ENCODE results near the gene PLEKHA6.

The PLEKHA6 gene

DNA sequence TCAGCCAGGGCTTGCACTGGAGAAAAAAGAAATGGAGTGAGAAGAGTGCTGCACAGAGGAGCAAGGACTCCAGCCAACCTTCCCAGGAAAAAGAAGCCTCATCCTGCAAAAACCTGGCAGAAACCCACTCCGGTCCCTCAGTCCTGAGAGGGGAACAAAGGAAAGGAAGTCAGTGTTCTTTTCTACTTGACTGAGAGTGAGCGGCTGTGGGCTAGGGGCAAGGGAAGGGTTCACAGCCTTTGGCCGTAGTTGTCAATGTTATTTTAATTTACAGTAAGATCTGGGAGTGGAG, 137.0 kb downstream of the PLEKHA6 start:
- H3K4ac ChIP-seq (ENCODE audit: low read depth in 1 of 2, low read length in 2 of 2) = no peak overlapping the region
- WGBS = 86% methylated on average over 3 of the region's 3 CpGs

GRCh38 chr1:204222006-204222763, 137.5 kb downstream of the PLEKHA6 start:
- Histone ChIP-seq H3K36me3 (ENCODE audit: control insufficient read depth in 1 of 2, insufficient read depth in 2 of 2, low read depth in 1 of 2, low read length in 2 of 2) (no peaks in the 10 kb centered on the region), H3K14ac (ENCODE audit: low read length in 2 of 2) (peak overlapping the region in 1 of 2 experiments; percentile 66), H2BK15ac (ENCODE audit: low read depth, poor library complexity, severe bottlenecking) (peak overlapping the region; percentile 9), H3K4me3 (ENCODE audit: insufficient read depth in 1 of 2, low read depth in 1 of 2, low read length in 2 of 2) (peak overlapping the region in 1 of 2 experiments; percentile 20), H3K27me3 (ENCODE audit: control insufficient read depth in 1 of 2, insufficient read depth in 1 of 2, low read length in 2 of 2) (peaks cover 41 to 48% of the 10 kb centered on the region in 2 experiments), H3K27ac (ENCODE audit: low read length, poor library complexity, severe bottlenecking) (no peak overlapping the region), H2BK12ac (ENCODE audit: low read length in 2 of 2) (no peak overlapping the region), H3K18ac (ENCODE audit: low read depth in 1 of 2, low read length in 2 of 2) (no peak overlapping the region), H4K91ac (ENCODE audit: low read length) (no peak overlapping the region), H3K4me2 (ENCODE audit: low read length, poor library complexity, severe bottlenecking) (no peak overlapping the region), H4K8ac (ENCODE audit: low read length) (no peak overlapping the region), H2AFZ (ENCODE audit: low read depth, low read length) (no peak overlapping the region), H3K4me1 (ENCODE audit: control insufficient read depth, insufficient read depth, low read depth, low read length) (peaks cover 7% of the 10 kb centered on the region), H3K4ac (ENCODE audit: low read depth in 1 of 2, low read length in 2 of 2) (no peak overlapping the region), H3K9me3 (ENCODE audit: control insufficient read depth, low read length) (no peaks in the 10 kb centered on the region), H2BK5ac (ENCODE audit: low read depth, low read length, poor library complexity, severe bottlenecking) (no peak overlapping the region), H3K79me1 (replicated peaks; ENCODE audit: low read length, poor library complexity, severe bottlenecking) (no peaks in the 10 kb centered on the region), H3K23ac (ENCODE audit: low read length in 2 of 2) (no peak overlapping the region), H3K9ac (ENCODE audit: low read length) (no peak overlapping the region), H2AK5ac (ENCODE audit: low read length, severe bottlenecking) (no peak overlapping the region), H2BK120ac (ENCODE audit: low read depth, low read length) (no peak overlapping the region)
- 77% methylated on average over 7 of the region's 8 CpGs for WGBS
- DNase-seq = no peak

More for the DNA sequence above, 137.0 kb downstream of the PLEKHA6 start:
- H2AFZ ChIP-seq (ENCODE audit: low read depth, low read length) = no peak overlapping the region
- H4K8ac ChIP-seq (ENCODE audit: low read length) = no peak overlapping the region
- H2BK12ac ChIP-seq (ENCODE audit: low read length in 2 of 2) = no peak overlapping the region
- no peaks in the 10 kb centered on the region for H3K36me3 ChIP-seq (ENCODE audit: control insufficient read depth in 1 of 2, insufficient read depth in 2 of 2, low read depth in 1 of 2, low read length in 2 of 2)
- H3K27me3 ChIP-seq (ENCODE audit: control insufficient read depth in 1 of 2, insufficient read depth in 1 of 2, low read length in 2 of 2) = peaks cover 38 to 43% of the 10 kb centered on the region in 2 experiments
- H3K9ac ChIP-seq (ENCODE audit: low read length) = no peak overlapping the region
- peaks cover 7% of the 10 kb centered on the region for H3K4me1 ChIP-seq (ENCODE audit: control insufficient read depth, insufficient read depth, low read depth, low read length)
- H3K23ac ChIP-seq (ENCODE audit: low read length in 2 of 2) = no peak overlapping the region
- no peak overlapping the region for H2AK5ac ChIP-seq (ENCODE audit: low read length, severe bottlenecking)
- H4K91ac ChIP-seq (ENCODE audit: low read length) = no peak overlapping the region
- no peak for DNase-seq
- no peak overlapping the region for H3K4me2 ChIP-seq (ENCODE audit: low read length, poor library complexity, severe bottlenecking)
- H3K4me3 ChIP-seq (ENCODE audit: insufficient read depth in 1 of 2, low read depth in 1 of 2, low read length in 2 of 2) = no peak overlapping the region
- H2BK120ac ChIP-seq (ENCODE audit: low read depth, low read length) = no peak overlapping the region
- H2BK5ac ChIP-seq (ENCODE audit: low read depth, low read length, poor library complexity, severe bottlenecking) = no peak overlapping the region
- no peak overlapping the region for H3K27ac ChIP-seq (ENCODE audit: low read length, poor library complexity, severe bottlenecking)
- no peaks in the 10 kb centered on the region for H3K9me3 ChIP-seq (ENCODE audit: control insufficient read depth, low read length)
- H3K18ac ChIP-seq (ENCODE audit: low read depth in 1 of 2, low read length in 2 of 2) = no peak overlapping the region
- H3K79me1 ChIP-seq (replicated peaks; ENCODE audit: low read length, poor library complexity, severe bottlenecking) = no peaks in the 10 kb centered on the region
- H2BK15ac ChIP-seq (ENCODE audit: low read depth, poor library complexity, severe bottlenecking) = no peak overlapping the region
- no peak overlapping the region for H3K14ac ChIP-seq (ENCODE audit: low read length in 2 of 2)

- H3K18ac ChIP-seq (ENCODE audit: low read depth in 1 of 2, low read length in 2 of 2) = no peak overlapping the region
- H3K79me1 ChIP-seq (replicated peaks; ENCODE audit: low read length, poor library complexity, severe bottlenecking) = no peaks in the 10 kb centered on the region
- H2BK15ac ChIP-seq (ENCODE audit: low read depth, poor library complexity, severe bottlenecking) = no peak overlapping the region
- H2AK5ac ChIP-seq (ENCODE audit: low read length, severe bottlenecking) = no peak overlapping the region
- no peak overlapping the region for H2BK12ac ChIP-seq (ENCODE audit: low read length in 2 of 2)
- DNase-seq = no peak
- no peak overlapping the region for H3K23ac ChIP-seq (ENCODE audit: low read length in 2 of 2)
- no peaks in the 10 kb centered on the region for H3K9me3 ChIP-seq (ENCODE audit: control insufficient read depth, low read length)
- no peak overlapping the region for H2BK5ac ChIP-seq (ENCODE audit: low read depth, low read length, poor library complexity, severe bottlenecking)
- no peak overlapping the region for H4K8ac ChIP-seq (ENCODE audit: low read length)
- H3K27me3 ChIP-seq (ENCODE audit: control insufficient read depth in 1 of 2, insufficient read depth in 1 of 2, low read length in 2 of 2) = peaks cover 45 to 54% of the 10 kb centered on the region in 2 experiments
- H3K27ac ChIP-seq (ENCODE audit: low read length, poor library complexity, severe bottlenecking) = no peak overlapping the region
- no peak overlapping the region for H3K9ac ChIP-seq (ENCODE audit: low read length)
- no peak overlapping the region for H3K4ac ChIP-seq (ENCODE audit: low read depth in 1 of 2, low read length in 2 of 2)
- H3K4me1 ChIP-seq (ENCODE audit: control insufficient read depth, insufficient read depth, low read depth, low read length) = peaks cover 7% of the 10 kb centered on the region
- WGBS = 75% methylated on average over 8 of the region's 11 CpGs
- H2AFZ ChIP-seq (ENCODE audit: low read depth, low read length) = no peak overlapping the region
- H3K36me3 ChIP-seq (ENCODE audit: control insufficient read depth in 1 of 2, insufficient read depth in 2 of 2, low read depth in 1 of 2, low read length in 2 of 2) = no peaks in the 10 kb centered on the region
- H4K91ac ChIP-seq (ENCODE audit: low read length) = no peak overlapping the region
- H2BK120ac ChIP-seq (ENCODE audit: low read depth, low read length) = no peak overlapping the region
- H3K4me3 ChIP-seq (ENCODE audit: insufficient read depth in 1 of 2, low read depth in 1 of 2, low read length in 2 of 2) = no peak overlapping the region
- no peak overlapping the region for H3K4me2 ChIP-seq (ENCODE audit: low read length, poor library complexity, severe bottlenecking)
- H3K14ac ChIP-seq (ENCODE audit: low read length in 2 of 2) = no peak overlapping the region
Measured at GRCh38 chr1:204221271-204221670, 138.5 kb downstream of the PLEKHA6 start.

DNA sequence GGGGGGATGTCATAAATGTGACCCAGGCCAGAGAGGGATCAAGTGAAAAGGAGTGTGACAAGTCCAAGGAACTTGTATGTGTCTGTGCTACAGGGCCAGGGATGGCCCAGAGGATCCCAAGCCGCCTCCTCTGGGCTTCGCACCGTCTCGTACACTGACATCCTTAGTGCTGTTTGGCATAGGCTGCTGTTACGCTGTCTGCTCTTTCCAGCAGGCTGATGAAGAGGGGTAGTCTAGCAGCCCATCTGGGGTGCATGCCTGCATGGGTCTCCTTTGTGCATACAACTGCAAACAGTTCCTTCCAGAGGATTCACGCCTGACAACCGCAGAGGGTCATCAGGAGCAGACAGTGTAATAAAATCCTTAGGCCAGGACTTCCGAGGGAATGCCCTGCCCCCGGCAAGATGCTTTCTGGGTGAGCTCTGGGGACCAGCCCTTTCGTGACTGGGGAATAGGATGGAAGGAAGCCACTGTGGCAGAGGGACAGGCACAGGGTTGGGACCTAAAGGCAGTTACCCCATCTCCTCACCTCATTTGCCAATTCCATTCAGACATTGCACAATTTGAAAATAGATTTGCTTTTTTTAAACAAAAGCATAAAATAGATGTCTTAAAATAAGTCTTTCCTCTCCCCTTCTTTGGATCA, 139.6 kb downstream of the PLEKHA6 start:
- no peak overlapping the region for H2BK120ac ChIP-seq (ENCODE audit: low read depth, low read length)
- H3K36me3 ChIP-seq (ENCODE audit: control insufficient read depth in 1 of 2, insufficient read depth in 2 of 2, low read depth in 1 of 2, low read length in 2 of 2) = no peaks in the 10 kb centered on the region
- no peak overlapping the region for H2BK12ac ChIP-seq (ENCODE audit: low read length in 2 of 2)
- H3K27ac ChIP-seq (ENCODE audit: low read length, poor library complexity, severe bottlenecking) = no peak overlapping the region
- H3K9me3 ChIP-seq (ENCODE audit: control insufficient read depth, low read length) = no peaks in the 10 kb centered on the region
- H3K4me1 ChIP-seq (ENCODE audit: control insufficient read depth, insufficient read depth, low read depth, low read length) = peaks cover 4% of the 10 kb centered on the region
- H4K91ac ChIP-seq (ENCODE audit: low read length) = no peak overlapping the region
- H3K4me3 ChIP-seq (ENCODE audit: insufficient read depth in 1 of 2, low read depth in 1 of 2, low read length in 2 of 2) = no peak overlapping the region
- no peak overlapping the region for H2AK5ac ChIP-seq (ENCODE audit: low read length, severe bottlenecking)
- WGBS = 61% methylated on average over 9 of the region's 10 CpGs
- H3K23ac ChIP-seq (ENCODE audit: low read length in 2 of 2) = no peak overlapping the region
- H2BK15ac ChIP-seq (ENCODE audit: low read depth, poor library complexity, severe bottlenecking) = no peak overlapping the region
- no peak overlapping the region for H4K8ac ChIP-seq (ENCODE audit: low read length)
- H3K14ac ChIP-seq (ENCODE audit: low read length in 2 of 2) = no peak overlapping the region
- DNase-seq = no peak
- no peak overlapping the region for H3K4me2 ChIP-seq (ENCODE audit: low read length, poor library complexity, severe bottlenecking)
- no peak overlapping the region for H3K9ac ChIP-seq (ENCODE audit: low read length)
- H2BK5ac ChIP-seq (ENCODE audit: low read depth, low read length, poor library complexity, severe bottlenecking) = no peak overlapping the region
- no peaks in the 10 kb centered on the region for H3K79me1 ChIP-seq (replicated peaks; ENCODE audit: low read length, poor library complexity, severe bottlenecking)
- peaks cover 45 to 54% of the 10 kb centered on the region in 2 experiments for H3K27me3 ChIP-seq (ENCODE audit: control insufficient read depth in 1 of 2, insufficient read depth in 1 of 2, low read length in 2 of 2)
- H3K4ac ChIP-seq (ENCODE audit: low read depth in 1 of 2, low read length in 2 of 2) = no peak overlapping the region
- no peak overlapping the region for H3K18ac ChIP-seq (ENCODE audit: low read depth in 1 of 2, low read length in 2 of 2)
- H2AFZ ChIP-seq (ENCODE audit: low read depth, low read length) = no peak overlapping the region

All from mesenchymal stem cell (in vitro differentiated cells and primary cell).